Astrocyte (in vitro differentiated cells and primary cell): Measurements from ENCODE around the gene INVS.

Experiments used
- CTCF ChIP-seq: IDR thresholded peaks from 2 replicates; pipeline ENCODE4 v1.5.1; 2011; ENCODE audit warnings: low read depth, mild to moderate bottlenecking, inconsistent platforms, low read length, moderate library complexity; ENCODE audit not compliant: insufficient read depth
- EZH2 ChIP-seq: IDR thresholded peaks from 2 replicates; pipeline ENCODE4 v1.6.1; 2012; ENCODE audit warnings: mild to moderate bottlenecking, low read length, inconsistent platforms; ENCODE audit not compliant: insufficient read depth

- TF ChIP-seq CTCF (no peak), EZH2 (no peak)
Measured at GRCh38 chr9:100340224-100340623, 241.2 kb downstream of the INVS start.
